ENCODE measurements around the gene ZNF789. TPM values are rescaled to one million over a fixed set of nuclear protein-coding genes. Genes with fewer than 3 reads are reported as not detected.

Gene ZNF789
- total and polyA plus RNA-seq, 4 donors = 1.6 to 7.4 (median 4.8) TPM

DNA sequence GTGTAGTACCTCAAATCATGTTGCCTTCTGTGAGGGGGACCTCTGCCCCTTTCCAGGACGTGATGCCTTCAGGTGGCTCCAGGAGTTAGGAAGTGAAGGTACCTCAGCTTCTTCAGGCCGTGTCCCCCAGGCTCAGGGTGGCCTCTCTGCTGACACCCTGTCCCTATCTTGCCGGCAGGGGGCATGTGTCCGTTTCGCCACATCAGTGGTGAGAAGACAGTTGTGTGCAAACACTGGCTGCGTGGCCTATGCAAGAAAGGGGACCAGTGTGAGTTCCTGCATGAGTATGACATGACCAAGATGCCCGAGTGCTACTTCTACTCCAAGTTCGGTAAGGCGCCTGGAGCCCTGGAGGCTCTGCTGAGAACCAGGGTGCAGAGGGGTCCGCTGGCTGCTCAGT lies 24.7 kb upstream of the ZNF789 start:
- Histone ChIP-seq H3K27me3 (ENCODE audit: control insufficient read depth in 4 of 4, insufficient read depth in 4 of 4, low read length in 3 of 4) (no peaks in the 10 kb centered on the region), H3K27ac (ENCODE audit: low read depth in 1 of 2, low read length in 2 of 2) (no peak overlapping the region), H3K4me3 (ENCODE audit: low read depth in 1 of 3, low read length in 3 of 3) (no peak overlapping the region), H3K9ac (ENCODE audit: low read depth in 1 of 2, low read length in 2 of 2) (no peak overlapping the region), H3K36me3 (ENCODE audit: control insufficient read depth in 4 of 4, insufficient read depth in 3 of 4, low read depth in 1 of 4, low read length in 3 of 4) (peaks cover 8 to 60% (median 13%) of the 10 kb centered on the region in 4 donors), H3K9me3 (ENCODE audit: control insufficient read depth in 4 of 4, low read length in 3 of 4) (no peaks in the 10 kb centered on the region), H3K4me1 (ENCODE audit: control insufficient read depth in 4 of 4, insufficient read depth in 4 of 4, low read length in 3 of 4) (no peaks in the 10 kb centered on the region)
- DNase-seq (ENCODE audit: low spot score) = no peak
- 90% methylated on average over 10 of the region's 10 CpGs for WGBS
- TF ChIP-seq, protein P1, sequence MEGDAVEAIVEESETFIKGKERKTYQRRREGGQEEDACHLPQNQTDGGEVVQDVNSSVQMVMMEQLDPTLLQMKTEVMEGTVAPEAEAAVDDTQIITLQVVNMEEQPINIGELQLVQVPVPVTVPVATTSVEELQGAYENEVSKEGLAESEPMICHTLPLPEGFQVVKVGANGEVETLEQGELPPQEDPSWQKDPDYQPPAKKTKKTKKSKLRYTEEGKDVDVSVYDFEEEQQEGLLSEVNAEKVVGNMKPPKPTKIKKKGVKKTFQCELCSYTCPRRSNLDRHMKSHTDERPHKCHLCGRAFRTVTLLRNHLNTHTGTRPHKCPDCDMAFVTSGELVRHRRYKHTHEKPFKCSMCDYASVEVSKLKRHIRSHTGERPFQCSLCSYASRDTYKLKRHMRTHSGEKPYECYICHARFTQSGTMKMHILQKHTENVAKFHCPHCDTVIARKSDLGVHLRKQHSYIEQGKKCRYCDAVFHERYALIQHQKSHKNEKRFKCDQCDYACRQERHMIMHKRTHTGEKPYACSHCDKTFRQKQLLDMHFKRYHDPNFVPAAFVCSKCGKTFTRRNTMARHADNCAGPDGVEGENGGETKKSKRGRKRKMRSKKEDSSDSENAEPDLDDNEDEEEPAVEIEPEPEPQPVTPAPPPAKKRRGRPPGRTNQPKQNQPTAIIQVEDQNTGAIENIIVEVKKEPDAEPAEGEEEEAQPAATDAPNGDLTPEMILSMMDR (IDR thresholded peaks at IDR 0.05; ENCODE audit: low read depth, low read length, missing input control) = peak; percentile 16
- TF ChIP-seq RAD21 (IDR thresholded peaks at IDR 0.05) = peak in 1 of 2 donors; percentile 43
- no peak for TF ChIP-seq HNF4A (conservative IDR thresholded peaks at IDR 0.05)

DNA sequence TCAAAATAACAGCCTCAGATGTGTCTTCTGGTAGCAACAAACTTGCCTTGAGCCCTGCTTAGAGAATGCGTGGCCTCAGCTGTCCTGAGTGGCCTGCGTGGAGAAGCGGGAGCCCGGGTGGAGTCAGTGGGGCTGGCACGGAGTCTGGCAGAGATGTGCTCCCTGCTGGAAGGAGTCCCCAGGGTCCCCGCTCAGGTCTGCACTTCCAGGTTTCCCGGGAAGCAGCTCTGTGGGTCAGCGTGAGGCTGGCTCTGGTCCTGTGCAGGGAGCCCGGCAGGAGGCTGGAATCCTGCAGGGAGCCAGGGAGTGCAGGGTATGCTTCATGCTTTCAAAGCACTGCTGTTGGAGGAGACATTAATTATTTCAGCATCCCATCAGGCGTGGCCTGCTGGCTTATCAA lies 23.8 kb upstream of the ZNF789 start:
- H3K4me3 ChIP-seq (ENCODE audit: low read depth in 1 of 3, low read length in 3 of 3) = no peak overlapping the region
- DNase-seq (ENCODE audit: low spot score) = no peak
- H3K36me3 ChIP-seq (ENCODE audit: control insufficient read depth in 4 of 4, insufficient read depth in 3 of 4, low read depth in 1 of 4, low read length in 3 of 4) = peaks cover 12 to 67% (median 19%) of the 10 kb centered on the region in 4 donors
- H3K9ac ChIP-seq (ENCODE audit: low read depth in 1 of 2, low read length in 2 of 2) = no peak overlapping the region
- no peaks in the 10 kb centered on the region for H3K4me1 ChIP-seq (ENCODE audit: control insufficient read depth in 4 of 4, insufficient read depth in 4 of 4, low read length in 3 of 4)
- no peak for TF ChIP-seq FOXA1 (IDR thresholded peaks at IDR 0.05)
- no peak for TF ChIP-seq RAD21 (IDR thresholded peaks at IDR 0.05)
- TF ChIP-seq, protein P1 (IDR thresholded peaks at IDR 0.05; ENCODE audit: low read depth, low read length, missing input control) = no peak
- no peak for TF ChIP-seq FOXA2 (IDR thresholded peaks at IDR 0.05)
- no peak for TF ChIP-seq GABPA (IDR thresholded peaks at IDR 0.05 in 1 of 2, conservative IDR thresholded peaks at IDR 0.05 in 1 of 2)
- TF ChIP-seq JUND (IDR thresholded peaks at IDR 0.05) = no peak
- no peak for TF ChIP-seq TAF1 (conservative IDR thresholded peaks at IDR 0.05)
- no peak for TF ChIP-seq SP1 (IDR thresholded peaks at IDR 0.05)
- H3K27ac ChIP-seq (ENCODE audit: low read depth in 1 of 2, low read length in 2 of 2) = no peak overlapping the region
- no peaks in the 10 kb centered on the region for H3K9me3 ChIP-seq (ENCODE audit: control insufficient read depth in 4 of 4, low read length in 3 of 4)
- WGBS = 96% methylated on average over 10 of the region's 10 CpGs
- H3K27me3 ChIP-seq (ENCODE audit: control insufficient read depth in 4 of 4, insufficient read depth in 4 of 4, low read length in 3 of 4) = no peaks in the 10 kb centered on the region

DNA sequence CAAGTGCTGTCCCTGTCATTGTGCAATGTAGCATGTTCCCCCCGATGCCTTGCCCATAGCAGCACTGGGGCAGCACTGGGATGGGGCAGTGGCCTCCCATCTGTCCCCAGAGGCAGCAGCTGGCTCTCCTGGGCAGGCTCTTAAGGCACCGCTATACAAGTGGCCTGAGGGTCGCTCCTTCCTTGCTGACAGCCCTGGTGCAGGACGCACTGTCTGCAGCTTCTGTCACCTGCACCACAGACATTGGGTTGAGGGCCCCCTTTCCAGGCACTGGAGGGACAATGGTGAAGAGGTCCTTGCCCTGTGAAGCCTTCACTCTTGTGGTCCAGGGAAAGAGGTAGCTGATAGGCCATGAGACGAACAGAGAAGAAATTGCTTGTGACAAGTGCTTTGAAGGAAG lies 23.4 kb upstream of the ZNF789 start:
- WGBS = 97% methylated on average over 5 of the region's 5 CpGs

More for the DNA sequence above, 23.4 kb upstream of the ZNF789 start:
- Histone ChIP-seq H3K9ac (ENCODE audit: low read depth in 1 of 2, low read length in 2 of 2) (no peak overlapping the region), H3K27me3 (ENCODE audit: control insufficient read depth in 4 of 4, insufficient read depth in 4 of 4, low read length in 3 of 4) (no peaks in the 10 kb centered on the region), H3K36me3 (ENCODE audit: control insufficient read depth in 4 of 4, insufficient read depth in 3 of 4, low read depth in 1 of 4, low read length in 3 of 4) (peaks cover 12 to 72% (median 23%) of the 10 kb centered on the region in 4 donors), H3K4me3 (ENCODE audit: low read depth in 1 of 3, low read length in 3 of 3) (no peak overlapping the region), H3K27ac (ENCODE audit: low read depth in 1 of 2, low read length in 2 of 2) (no peak overlapping the region), H3K4me1 (ENCODE audit: control insufficient read depth in 4 of 4, insufficient read depth in 4 of 4, low read length in 3 of 4) (no peaks in the 10 kb centered on the region), H3K9me3 (ENCODE audit: control insufficient read depth in 4 of 4, low read length in 3 of 4) (no peaks in the 10 kb centered on the region)
- no peak for DNase-seq (ENCODE audit: low spot score)
- TF ChIP-seq, protein P2, sequence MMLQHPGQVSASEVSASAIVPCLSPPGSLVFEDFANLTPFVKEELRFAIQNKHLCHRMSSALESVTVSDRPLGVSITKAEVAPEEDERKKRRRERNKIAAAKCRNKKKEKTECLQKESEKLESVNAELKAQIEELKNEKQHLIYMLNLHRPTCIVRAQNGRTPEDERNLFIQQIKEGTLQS (IDR thresholded peaks at IDR 0.05) = no peak
- TF ChIP-seq NR2F2 (IDR thresholded peaks at IDR 0.05) (no peak), HNF4G (IDR thresholded peaks at IDR 0.05) (no peak), YY1 (IDR thresholded peaks at IDR 0.05) (no peak), EGR1 (IDR thresholded peaks at IDR 0.05; ENCODE audit: low read depth in 2 of 2) (no peak), HNF4A (conservative IDR thresholded peaks at IDR 0.05) (no peak)
- TF ChIP-seq, protein P1 (IDR thresholded peaks at IDR 0.05; ENCODE audit: low read depth, low read length, missing input control) = no peak

Data from liver (tissue), 9 donors.